Activated T-cell treated with anti-CD3 and anti-CD28 coated beads for 48 hours (primary cell): Measurements from ENCODE around the gene BTBD9.

Experiments
- DNase-seq: peaks from one replicate; pipeline ENCODE4 v3.0.0-alpha.2; 2020; ENCODE audit warnings: low read depth

The BTBD9 gene

DNA sequence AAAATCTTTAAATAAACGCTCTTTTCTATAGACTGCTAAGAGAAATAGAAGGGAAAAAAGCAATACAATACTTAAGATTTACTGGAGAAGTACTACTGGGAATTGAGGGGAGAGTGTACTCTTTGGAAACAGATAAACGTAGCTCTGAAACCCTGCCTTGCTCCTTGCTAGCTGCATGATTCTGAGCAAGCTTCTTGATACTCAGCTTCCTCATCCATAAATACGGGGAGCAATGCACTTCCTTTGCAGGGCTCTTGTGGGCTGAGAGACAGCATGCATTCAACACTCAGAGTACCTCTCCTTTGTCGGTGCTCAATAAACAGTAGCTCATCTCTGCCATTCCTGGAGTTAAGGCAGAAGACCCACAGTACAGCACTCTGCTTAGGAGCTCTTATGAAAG lies 159.7 kb downstream of the BTBD9 start:
- no peak for DNase-seq

DNA sequence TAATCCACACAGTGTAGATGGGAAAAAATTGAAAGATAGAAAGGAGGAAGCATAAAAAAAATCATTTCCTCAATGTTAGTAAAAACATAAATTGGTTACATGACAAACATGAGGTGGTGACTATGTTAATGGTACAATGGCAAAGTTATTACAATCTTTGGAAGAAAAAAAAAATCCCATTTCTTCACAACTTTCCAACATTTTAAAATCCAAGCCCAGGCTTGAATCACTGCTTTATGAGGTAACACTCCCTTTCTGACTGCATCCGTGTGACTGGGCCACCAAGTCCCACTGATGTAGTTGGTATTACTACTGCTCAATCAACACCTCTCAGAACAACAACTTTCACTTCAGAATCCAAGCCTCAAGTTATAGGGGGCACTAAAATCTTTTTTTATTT lies 160.4 kb downstream of the BTBD9 start:
- no peak for DNase-seq

DNA sequence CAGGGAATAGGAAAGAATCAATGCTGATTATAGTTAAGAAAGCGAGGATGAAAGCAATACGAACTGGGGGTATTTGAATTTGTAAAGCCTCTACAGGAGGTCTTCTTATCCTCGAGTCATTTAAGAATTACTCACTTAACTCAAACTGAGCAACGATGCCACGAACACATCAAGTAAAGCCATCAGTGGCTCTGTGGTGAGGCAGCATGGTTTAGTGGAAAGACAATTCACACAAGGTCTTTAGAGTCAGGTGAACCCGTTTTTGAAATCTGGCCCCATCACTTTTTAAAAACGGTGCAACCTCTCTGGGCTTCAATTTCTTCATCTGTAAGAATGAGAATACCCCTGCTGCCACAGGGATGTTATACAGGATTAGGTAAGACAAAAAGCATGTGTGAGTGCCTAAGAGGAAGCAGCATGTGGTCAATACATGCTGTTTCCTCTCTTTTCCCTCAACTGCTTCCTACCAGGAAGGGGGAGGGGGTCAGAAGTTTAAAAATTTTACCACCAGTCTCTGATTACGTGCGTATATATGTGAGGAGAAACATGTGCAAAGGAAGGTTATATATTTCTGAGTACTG lies 162.0 kb downstream of the BTBD9 start:
- DNase-seq = no peak

DNA sequence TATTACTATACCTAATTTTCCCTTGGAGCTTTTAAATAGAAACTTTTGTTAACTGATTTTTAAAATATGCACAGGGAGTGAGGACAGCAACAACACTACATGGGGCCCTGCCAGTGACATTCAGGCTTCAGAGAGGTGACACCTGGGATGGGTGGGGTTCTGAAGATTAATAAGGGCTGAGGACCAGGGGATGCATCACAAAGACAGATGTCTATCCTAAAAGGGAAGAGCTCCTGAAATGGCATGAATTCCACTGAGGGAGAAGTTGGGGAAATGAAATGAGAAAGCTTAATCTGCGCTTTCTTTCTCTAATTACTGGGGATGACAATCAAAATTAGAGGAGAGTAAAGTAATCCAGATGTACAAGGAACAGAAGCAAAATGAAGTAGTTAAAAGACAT lies 162.8 kb downstream of the BTBD9 start:
- DNase-seq = no peak

DNA sequence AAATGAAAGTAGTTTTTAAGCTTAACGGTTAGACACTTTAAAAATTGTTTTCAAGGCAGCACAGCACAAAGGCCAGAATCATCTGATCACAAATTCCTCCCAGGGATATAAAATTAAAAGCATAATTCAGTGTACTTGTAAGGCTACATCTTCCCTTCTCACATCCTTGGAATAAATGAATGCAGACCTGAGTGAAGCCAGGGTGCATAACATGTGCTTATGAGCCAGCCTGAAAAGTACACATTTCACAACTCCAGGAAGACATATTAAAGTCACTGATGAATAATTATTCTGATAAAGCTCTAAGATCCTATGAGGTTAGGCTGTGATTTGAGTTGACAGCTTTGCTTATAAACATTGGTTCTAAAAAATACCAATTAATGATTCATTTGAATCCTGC lies 163.6 kb downstream of the BTBD9 start:
- DNase-seq = no peak

DNA sequence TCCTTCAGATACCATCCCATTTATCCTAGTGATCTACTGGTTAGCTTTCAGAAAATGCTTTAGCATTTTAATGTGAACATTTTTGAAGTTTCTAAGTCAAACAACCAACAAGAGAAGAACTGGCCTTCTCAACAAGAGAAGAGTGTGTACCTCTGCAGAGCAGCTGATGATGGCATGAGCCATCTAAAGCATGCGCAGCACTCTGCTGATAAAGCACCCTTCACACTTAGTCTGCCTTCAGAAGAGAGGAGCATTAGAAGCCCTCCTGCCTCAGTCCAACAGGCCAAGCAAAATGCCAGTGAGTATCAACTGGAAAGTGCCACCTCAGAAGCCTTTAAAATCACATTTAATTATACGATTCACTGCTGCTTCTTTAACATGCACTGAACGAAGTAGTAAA lies 169.2 kb downstream of the BTBD9 start:
- no peak for DNase-seq

DNA sequence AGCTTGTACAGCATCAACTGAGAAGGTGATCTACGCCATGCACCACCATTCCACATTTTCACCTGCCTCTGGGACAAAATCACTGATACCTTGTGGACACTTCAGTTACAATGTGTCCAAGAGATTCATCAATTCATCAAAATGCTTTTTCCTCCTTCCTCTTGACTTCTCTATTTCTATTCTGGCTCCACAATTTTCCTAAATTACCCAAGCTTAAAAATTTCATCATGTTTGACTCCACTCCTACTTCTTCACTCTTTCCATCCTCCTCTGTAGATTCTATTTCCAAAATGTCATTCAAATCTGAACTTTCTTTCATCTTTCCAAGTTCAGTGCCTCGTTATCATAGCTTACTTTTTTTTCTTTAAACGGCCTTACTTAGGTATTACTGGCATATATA lies 172.2 kb downstream of the BTBD9 start:
- no peak for DNase-seq

DNA sequence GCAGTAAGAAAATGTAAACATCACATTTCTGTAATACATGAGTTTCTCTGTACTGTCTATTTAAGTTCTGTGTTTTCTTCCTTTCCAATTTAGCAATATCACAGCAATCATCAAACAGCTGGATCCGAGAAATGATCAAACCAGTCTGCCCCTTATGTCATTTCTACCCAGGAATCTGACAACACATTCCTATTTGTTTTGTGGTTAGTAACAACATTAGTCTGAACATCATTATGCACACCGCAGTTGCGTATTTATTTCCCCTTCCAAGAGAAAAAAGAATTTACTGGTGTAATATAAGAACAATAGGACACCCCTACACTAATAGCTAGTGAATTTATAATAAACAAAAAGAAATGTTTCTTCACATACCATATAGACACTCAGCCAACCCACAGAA lies 179.5 kb downstream of the BTBD9 start:
- DNase-seq = no peak

DNA sequence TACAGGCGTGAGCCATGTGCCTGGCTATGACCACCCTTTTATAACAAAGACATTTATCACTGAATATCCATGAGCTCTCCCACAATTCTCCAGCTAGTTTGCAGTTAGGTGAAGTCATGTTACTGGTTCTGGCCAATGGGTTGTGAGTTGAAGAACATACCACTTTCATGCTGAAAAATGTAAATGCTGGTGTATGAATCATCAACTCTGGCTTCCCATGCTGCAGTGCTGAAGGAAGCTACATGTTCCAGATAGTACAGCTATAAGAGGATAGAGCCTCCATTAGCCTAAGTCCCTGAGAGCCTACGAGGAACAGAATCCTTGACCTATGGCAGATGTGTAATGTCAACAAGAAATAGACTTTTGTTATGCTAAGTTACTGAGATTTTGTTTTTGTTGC lies 180.4 kb downstream of the BTBD9 start:
- DNase-seq = no peak

DNA sequence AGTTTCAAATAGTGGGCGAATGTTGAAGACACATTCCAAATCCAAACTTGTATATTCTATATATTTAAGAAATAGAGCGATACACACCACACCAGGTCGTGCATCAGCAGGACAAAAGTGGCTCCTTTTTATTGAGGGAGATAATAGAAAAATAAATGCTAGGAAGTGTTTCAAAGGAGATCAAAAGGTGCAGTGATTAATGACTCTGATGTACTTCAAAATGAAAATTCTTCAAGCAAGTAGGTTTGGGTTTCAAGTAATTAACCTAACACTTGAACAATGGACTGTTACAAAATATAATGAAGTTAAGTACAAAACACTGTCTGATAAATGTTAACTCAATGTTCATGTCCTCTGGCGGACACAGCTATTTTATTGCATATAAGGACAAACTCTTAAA lies 185.9 kb downstream of the BTBD9 start:
- no peak for DNase-seq

DNA sequence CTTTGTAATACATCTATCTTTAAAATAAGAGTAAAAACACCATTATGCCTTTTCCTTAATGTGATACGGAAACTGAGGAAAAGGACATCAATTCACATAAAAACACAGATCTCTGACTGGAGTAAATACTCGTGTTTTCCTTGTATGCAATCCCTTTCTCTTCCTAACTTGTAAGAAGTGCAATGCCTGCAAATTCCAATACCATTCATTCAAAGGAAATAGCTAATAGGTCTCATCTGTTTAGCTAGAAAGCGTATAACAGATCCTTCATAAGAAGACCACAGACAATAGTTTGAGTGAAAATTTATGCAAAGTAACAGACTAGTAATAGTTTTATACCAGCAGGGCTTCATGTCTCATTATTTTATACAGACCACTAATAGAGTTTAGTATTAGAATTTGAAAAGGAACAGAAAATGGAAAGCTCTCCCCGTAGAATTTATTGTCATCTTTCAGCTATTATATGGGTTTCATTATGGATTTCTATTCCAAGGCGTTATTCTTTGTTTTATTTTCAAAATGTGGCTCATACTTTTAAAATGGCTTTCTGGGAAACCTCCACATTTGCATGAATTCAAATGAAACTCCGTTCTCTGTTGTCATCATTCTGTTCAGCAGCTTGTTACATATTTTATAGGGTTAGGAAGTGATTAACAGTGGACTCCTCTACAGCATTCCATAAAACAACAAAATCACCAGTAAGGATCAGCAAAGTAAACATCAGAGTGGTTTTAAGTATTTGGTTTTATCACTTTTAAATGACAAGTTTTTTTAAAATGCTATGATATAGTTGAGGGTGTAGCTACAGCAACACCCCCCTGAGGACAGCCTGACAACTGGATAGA lies 186.7 kb downstream of the BTBD9 start:
- no peak for DNase-seq

DNA sequence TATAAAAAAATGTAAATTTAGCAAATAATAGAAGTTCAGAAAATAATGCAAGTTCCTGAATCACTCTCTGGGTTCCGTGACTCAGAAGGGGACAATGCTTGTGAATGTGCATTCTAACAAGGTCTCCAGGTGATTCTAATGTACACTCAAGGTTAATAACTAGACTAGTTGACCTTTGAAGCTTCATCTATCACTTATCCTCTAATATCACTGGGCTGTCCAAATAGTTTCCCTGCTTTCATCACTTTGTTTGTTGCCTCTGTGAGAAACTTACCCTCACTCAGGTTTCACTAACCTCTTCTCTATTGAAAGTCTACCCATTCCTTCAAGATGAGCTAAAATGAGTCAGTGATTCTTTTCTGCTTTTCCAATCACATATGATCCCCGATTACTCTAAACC lies 189.0 kb downstream of the BTBD9 start:
- DNase-seq = no peak

DNA sequence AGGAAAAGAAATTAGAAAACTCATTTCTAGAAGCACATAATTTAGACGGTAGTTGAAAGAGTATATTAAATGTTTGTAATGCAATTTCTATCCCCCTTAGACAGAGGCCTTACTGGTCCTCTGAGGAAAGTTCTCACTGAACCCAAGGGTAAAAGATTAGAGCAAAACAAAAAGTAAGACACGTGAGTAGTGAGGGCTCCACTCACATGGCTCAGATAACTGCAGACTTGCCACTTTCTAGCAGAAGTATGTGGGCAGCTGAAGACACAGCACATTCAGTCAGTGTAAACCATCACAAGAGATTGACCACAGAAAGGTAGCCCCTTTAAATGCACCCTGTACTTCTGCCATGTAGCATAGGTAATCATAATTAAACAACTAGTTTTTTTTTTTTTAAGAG lies 193.8 kb downstream of the BTBD9 start:
- DNase-seq = no peak

DNA sequence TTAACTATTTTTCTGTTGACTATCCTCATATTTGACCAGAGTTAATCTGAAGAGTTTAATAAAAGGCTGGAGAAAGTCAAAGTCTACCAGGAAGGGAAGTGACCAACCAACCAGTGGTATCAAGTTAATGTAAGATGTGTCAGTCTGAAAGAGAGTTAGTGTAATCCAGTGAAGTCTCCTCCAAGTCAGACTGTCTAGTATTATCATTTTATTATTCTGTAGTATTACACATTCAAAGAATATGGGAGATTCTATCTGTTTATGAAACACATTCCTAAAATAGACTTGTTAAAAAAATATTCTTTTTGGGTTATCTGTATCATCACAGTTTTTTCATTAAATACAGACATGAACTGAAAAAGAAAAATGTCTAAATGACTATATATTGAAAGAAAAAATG lies 194.4 kb downstream of the BTBD9 start:
- no peak for DNase-seq

DNA sequence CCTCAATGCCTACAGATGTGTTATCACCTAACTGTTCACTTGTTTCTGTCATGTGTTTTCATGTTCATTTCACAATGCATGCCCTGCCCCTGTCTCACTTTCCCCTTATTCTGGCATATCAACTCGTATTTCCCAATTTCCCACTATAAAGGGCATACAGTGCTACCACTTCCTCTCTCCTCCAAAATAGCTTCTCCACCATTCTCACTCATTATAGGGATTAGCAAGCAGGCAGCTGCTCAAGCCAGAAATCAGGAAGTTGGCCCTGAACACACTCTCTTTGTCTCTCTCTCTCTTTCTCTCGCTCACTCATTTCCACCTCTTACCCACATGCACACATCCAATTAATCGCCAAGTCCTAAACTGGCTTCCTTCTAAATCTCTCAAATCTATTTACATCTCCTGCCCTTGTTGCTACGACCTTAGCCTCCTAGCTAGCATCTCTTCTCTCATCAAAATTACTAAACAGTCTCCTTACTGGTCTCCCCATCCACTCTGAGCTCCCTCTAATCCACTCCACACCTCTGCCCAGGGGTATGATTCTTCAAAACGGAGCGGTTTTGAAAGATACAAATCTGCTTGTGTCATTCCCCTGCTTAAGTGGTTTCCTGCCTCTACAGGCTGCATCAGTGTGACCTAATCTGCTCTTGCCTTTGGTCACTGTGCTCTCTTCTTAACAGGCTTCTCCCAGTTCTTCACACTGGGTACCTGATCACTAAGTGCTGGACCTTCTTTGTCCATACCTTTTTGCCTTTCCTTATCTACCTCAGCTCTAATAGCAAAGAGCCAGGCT lies 196.2 kb downstream of the BTBD9 start:
- no peak for DNase-seq

DNA sequence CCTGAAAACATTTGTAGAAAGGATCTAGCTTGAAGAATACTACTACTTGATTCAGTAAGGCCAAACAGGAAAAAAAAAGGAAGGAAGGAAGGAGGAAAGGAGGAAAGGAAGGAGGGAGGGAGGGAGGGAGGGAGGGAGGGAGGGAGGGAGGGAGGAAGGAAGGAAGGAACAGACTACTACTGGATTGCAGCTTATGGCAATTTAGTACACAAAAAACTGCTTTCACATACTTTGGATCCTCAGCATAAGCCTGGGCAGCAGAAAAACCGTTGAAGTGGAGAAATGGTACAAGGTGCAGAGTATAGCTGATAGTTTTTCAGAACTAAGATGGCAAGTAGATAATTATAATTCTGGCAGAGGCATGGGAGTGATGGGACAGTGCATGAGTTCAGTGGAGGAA lies 201.6 kb downstream of the BTBD9 start:
- DNase-seq = no peak

DNA sequence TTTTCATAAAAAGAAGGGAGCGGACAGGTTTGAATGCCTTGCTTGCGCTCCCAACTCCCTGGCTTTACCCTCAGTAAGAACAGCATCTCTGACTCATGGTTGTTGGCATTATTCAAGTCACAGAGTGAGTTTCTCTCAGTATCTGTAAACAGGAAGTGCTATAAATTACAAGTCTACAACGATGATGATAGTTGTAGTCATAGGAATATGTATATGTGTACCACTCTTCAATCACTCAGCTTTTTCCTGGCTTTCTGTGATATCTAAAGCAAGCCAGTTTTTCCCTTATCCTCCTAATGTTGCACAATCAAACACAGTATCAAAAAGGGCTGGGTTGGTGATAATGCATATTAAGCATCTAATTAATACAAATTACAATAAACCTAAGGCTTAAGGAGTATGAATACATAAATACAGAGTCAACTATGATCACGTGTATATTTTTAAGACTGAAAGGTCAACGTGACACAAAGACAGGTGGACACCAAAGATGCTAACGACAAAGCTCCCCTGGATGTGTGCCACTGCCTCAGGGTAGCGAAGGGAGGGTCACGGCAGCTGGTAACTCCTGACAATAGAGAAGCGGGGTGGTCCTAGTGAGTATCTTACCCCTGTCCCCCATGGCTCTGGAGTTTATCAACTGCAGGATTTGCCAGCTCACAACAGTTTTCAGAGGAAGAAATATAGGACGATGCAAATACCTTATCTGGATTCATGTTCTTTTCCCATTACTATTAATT lies 202.8 kb downstream of the BTBD9 start:
- no peak for DNase-seq

DNA sequence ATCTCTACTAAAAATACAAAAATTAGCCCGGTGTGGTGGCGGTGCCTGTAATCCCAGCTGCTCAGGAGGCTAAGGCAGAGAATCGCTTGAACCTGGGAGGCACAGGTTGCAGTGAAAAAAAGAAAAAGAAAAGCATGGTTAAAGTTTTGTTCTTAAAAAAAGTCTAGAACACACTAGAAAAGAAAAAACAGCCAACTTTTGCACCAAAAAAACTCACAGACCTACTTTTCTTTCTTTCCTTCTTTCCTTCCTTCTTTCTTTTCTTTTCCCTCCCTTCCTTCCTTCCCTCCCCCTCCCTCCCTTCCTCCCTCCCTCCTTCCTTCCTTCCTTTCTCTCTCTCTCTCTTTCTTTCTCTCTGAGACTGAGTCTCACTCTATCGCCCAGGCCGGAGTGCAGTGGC lies 204.4 kb downstream of the BTBD9 start:
- DNase-seq = no peak

DNA sequence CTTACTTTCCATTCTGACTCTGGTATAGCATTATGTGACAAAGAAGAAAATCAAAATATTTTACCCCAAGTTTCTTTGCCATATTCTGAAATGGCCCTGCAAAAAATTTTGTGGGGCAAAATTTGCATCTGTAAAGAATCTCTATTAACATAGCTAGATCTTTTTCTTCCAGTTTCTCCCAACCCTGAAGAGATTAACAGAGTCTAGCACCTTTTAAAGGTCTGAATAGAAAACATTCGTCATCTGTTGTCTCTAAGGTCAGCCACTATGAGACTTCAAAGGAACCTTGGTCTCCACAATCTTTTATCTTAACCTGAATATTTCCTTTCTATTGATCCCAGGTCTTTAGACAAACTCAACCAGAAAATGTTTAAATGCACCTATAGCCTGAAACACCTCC lies 205.7 kb downstream of the BTBD9 start:
- DNase-seq = no peak

DNA sequence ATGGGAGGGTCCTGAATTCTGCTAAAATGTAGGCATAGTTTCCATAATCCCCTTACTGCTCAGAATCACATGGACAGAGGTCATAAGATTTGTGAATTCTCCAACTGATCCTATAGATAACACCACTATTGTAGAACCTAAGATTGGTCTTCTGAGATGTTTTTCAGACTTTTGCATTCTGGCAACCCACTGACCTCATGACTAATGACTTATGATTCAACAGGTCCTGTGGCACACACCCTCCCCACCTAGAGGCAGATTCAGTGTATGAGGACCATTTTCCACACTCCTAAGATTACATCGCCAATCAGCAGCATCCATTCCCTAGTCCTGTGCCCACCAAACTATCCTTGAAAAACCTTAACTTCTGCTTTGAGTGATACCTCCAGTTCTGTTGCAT lies 207.2 kb downstream of the BTBD9 start:
- no peak for DNase-seq

DNA sequence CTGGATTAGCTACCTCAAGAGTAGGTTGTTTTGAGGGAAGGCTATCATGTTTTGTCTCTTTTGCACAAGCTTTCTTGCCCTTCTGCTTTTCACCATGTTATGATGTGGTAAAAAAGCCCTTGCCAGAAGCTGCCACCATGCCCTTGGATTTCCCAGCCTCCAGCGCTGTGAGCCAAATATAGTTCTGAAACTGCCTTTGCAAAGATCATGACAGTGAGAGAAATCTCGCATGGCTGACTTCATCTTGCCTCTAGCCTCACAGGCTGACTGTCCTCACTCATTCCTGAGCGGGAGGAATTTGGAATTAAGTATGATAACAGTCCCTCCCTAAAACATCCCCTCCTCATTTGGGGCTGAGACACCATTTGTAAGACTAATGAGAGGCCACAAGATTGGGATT lies 207.7 kb downstream of the BTBD9 start:
- no peak for DNase-seq

DNA sequence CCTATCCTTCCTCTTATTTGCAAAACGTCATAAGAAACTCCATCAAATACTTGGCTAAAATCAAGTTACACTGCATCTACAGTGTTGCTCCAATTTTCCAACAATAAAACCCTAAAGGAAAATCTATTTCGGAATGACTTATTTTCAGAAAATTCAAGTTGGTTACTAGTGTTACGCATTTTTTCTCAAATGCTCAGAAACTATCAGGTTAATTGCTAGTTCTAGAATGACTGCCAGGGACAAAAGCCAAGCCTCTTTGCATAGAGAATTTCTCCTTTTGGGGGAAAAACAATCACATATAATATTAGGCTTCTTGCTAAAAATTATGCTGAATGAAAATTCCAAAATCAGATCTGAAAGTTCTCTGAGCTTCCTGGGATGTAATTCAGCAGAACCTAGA lies 210.2 kb downstream of the BTBD9 start:
- no peak for DNase-seq
